ENCODE measurements around the gene KCNQ2.
"Not testable (repeated sequence)": the region's sequence is repeated elsewhere in the genome, so short reads cannot be mapped to it uniquely, and the experiment has no call there.

KCNQ2 gene

GRCh38 chr20:63385819-63386218 lies 86.6 kb downstream of the KCNQ2 start:
- no peak for DNase-seq (ENCODE audit: low read depth in 2 of 2)

- DNase-seq (ENCODE audit: low read depth in 2 of 2), result no peak
Measured at GRCh38 chr20:63384336-63384735, 88.1 kb downstream of the KCNQ2 start.

- no peak for DNase-seq (ENCODE audit: low read depth in 2 of 2)
Measured at GRCh38 chr20:63383556-63383955, 88.9 kb downstream of the KCNQ2 start.

DNA sequence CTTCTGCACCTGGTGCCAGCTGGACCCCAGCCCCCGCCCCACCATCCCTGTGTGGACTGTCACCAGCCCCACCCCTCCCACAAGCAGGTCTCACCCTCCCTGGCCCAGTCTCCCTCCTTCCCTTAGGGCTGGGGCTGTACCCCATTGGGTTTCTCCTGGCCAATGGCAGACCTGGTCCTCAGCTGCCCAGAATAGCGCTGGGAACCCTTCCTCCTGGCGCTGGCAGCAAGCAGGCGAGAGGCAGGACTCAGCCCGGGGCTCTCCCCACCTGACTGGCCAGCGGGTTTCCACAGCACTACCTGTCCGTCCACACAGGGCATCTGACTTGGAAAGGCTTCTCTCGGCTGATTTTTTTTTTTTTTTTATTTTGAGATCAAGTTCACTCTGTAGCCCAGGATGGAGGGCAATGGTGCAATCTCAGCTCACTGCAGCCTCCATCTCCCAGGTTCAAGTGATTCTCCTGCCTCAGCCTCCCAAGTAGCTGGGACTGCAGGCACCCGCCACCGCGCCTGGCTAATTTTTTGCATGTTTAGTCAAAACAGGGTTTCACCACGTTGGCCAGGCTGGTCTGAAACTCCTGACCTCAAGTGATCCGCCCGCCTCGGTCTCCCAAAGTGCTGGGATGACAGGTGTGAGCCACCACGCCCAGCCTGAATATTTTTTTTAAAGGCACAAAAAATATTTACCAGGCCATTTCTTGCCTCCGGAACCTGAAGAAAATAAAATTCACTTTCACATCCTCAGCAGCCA lies 89.7 kb downstream of the KCNQ2 start:
- no peak for DNase-seq (ENCODE audit: low read depth in 2 of 2)

- DNase-seq (ENCODE audit: low read depth in 2 of 2), result no peak
Measured at GRCh38 chr20:63381781-63382431, 90.5 kb downstream of the KCNQ2 start.

GRCh38 chr20:63380346-63380870 lies 92.0 kb downstream of the KCNQ2 start:
- DNase-seq (ENCODE audit: low read depth in 2 of 2), result no peak

- DNase-seq (ENCODE audit: low read depth in 2 of 2), result not testable (repeated sequence)
Measured at GRCh38 chr20:63379872-63380271, 92.6 kb downstream of the KCNQ2 start.

GRCh38 chr20:63379296-63379695 lies 93.2 kb downstream of the KCNQ2 start:
- DNase-seq (ENCODE audit: low read depth in 2 of 2), result no peak

DNA sequence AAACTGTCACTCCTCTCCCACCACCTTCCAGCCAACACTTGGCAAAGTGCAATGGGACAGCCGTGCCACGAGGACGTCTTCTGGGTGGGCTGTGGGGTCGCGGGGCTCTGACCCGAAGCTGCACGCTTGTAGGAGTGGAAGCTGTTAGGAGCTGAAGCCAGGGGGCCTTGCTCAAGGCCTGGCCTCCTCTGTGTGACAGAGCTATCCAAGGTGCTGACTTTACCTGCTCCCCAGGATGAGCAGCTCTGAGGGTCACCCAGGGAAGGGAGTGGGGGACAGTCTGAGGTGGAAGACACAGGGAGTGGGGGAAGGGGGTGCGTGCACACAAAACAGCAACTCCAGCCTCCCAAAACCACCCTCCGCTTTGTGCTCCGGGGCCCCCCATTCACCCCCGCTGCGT lies 93.8 kb downstream of the KCNQ2 start:
- no peak for DNase-seq (ENCODE audit: low read depth in 2 of 2)

DNA sequence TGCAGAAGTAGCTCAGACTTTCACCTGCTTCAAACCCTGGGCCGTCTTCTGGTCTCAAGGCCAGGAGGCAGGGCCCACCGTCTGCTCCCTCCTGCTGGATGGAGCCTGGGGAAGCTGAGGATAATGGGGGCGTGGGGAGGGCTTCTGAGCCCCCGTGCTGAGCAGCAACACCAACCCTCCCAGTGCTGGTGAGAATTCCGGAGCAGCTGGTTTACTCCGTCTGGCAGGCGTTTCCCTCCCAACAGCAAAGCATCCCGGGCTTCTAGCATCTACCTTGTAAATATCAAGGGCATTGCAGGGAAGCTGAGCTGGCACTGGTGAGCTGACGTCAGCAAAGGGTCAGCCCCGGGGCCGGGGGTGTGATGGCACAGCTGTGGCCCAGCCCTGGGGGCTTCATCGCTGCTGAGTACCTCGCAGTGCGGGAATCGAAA lies 94.5 kb downstream of the KCNQ2 start:
- no peak for DNase-seq (ENCODE audit: low read depth in 2 of 2)

- no peak for DNase-seq (ENCODE audit: low read depth in 2 of 2)
Measured at GRCh38 chr20:63377256-63377941, 95.1 kb downstream of the KCNQ2 start.

DNA sequence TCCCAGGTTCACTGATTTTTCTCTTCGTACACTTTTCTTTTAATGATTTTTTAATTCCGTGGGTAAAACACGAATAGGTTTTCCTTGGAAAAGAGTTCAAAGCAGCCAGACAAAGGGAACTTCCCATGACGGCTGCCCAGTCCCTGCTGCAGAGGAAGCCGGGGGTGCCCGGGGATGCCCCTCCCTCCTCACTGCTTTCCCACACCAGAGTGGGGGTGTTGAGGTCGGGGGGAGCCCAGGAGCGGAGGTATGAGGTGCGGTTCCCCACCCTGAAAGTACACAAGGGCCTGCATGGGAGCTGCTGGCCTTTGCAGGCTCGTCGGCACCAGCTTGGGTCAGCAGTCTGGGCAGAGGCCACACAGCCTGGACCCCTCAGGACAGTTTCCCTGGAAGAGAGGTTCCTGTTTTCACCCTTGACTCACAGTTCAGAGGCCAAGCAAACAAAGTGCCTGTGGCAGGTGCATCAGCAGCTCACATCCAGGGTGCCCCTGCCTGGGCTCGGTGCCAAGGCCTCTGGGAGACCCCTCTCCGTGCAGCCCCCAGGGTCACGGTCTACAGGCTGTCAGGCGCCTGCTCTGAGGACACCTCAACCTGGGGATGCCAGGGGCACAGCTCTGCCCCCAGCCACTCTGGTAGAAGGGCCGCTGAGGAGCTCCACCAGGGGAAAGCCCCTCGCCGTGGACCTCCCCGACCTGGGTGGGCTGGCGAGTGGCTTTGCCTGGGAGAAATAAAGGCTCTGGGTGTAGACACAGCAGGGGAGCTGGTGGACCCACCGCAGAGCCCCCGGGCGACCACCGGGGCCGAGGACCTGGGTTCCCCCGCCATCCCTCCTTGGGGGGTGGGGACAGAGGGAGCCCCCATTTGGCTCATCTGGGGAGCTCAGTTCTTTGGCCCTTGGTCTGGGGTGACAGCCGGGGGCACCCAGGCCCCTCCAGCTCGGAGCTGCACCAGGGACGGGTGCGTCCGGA lies 95.9 kb downstream of the KCNQ2 start:
- no peak for DNase-seq (ENCODE audit: low read depth in 2 of 2)

DNA sequence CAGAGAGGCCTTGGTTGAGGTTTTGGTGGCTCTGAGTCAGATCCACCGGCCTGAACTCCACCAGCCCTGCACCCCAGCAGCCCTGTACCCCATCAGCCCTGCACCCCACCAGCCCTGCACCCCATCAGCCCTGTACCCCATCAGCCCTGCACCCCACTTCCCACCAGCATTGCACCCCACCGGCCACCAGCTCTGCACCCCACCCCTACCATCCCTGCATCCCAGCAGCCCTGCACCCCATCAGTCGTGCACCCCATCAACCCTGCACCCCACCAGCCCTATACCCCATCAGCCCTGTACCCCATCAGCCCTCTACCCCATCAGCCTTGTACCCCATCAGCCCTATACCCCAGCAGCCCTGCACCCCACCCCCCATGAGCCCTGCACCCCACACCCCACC lies 97.0 kb downstream of the KCNQ2 start:
- DNase-seq (ENCODE audit: low read depth in 2 of 2), result no peak

DNA sequence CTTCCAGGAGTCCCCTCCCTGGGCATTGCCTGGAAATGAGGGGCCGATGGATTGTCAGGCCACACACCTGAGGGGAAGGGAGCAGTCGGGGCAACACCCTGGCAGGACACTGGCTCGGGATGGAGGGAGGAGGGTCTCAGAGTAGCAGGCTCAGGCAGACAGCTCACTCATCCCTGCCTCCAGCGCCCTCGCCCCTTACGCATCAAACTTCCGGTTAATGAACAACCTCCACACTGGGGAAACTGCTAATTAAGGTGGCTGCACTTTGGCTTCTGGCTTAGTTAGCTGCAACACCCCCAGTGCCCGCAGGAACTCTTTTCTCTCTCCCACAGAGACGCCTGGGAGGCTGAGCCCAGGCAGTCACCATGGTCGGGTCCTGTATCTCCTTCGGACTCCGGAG lies 98.0 kb downstream of the KCNQ2 start:
- no peak for DNase-seq (ENCODE audit: low read depth in 2 of 2)

DNA sequence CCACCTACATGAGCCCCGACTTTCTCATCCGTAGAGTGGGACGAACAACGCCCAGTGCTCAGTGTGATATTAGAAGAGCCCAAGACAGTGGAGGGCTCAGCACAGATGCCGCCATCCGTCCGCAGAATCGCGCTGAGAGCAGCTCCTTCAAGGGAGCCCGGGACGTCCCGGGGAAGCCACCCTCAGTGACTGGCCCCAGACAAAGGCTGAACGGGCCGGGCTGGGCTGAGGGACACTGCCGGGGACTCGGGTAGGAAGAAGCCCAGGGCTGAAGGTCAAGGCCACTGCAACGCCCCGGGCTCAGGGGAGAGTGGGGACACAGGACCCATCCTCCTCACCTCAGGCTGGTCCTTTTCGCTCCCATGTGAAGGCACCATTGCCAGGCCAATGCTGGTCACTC lies 98.5 kb downstream of the KCNQ2 start:
- no peak for DNase-seq (ENCODE audit: low read depth in 2 of 2)

DNA sequence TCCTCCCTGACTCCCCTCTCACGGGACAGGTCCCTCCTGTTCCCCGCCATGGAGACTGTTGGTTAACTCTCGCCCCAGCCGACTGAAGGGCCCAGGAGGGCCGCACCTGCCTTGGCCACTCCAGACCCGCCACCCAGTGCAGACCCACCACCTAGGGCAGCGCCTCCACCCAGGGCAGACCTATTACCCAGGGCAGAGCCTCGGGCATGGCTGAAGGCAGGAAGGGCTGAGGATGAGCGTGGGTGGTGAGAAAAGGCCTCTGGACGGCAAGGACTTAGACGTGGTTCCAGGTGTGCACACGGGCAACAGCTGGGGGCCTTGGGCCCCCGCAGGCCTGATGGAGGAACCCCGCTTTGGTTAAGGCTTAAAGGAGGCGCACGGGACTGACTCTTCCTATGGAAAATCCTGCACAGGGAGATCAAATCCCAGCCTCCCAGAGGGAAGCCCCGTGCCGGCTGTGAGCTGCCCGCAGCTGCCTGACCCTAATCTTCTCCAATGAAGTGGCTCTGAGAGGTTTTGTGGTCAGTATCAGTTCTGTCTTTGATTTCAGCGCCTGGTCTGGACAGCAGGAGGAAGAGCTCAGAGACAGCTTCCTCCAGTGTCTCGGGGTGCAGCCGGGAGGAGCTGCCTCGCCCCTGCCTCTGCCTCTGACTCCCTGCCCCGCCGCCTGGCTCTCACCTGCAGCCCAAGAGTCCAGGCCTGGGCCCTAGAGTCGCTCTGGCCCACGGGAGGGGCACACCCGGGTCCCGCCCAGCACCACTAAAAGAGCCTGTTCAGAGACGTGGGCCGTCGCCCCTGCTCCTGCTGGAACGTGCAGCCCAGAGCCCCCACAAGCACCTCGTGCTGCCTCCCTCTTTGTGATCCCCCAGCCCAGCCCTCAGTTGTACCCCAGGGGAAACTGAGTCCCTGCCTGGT lies 99.2 kb downstream of the KCNQ2 start:
- no peak for DNase-seq (ENCODE audit: low read depth in 2 of 2)

DNA sequence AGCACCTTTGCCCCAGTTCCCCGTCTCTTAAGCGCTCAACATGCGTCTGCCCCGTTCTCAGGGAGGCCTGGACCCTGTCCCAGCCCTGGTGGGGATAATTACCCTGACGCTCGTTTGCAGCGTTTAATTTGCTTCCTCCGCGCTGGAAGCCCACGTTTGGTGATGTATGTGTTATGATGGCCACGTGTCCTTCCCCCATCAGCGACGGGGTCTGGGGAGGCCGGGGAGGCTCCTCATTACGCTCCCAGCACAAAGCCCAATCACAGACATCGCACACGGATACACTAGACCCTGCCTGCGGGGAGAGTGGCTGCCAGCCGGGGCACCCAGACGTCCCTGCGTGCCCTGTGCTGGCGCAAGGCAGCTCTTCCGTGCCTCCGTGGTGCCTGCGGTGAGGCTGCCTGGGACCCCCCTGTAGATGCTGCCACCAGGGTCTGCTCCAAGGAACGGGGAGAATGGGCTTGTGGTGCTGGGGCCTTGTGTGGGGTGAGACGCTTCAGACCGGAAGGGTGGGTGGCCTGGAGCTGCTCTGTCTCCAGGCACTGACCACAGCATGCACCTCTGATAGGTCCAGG lies 101.1 kb downstream of the KCNQ2 start:
- DNase-seq (ENCODE audit: low read depth in 2 of 2), result no peak

- no peak for DNase-seq (ENCODE audit: low read depth in 2 of 2)
Measured at GRCh38 chr20:63370618-63371187, 101.8 kb downstream of the KCNQ2 start.

- DNase-seq (ENCODE audit: low read depth in 2 of 2), result no peak
Measured at GRCh38 chr20:63369724-63370617, 102.5 kb downstream of the KCNQ2 start.
